ENCODE results near the gene PTCHD4. TPM values are rescaled to one million over a fixed set of nuclear protein-coding genes. Genes with fewer than 3 reads are reported as not detected.
"Not testable (repeated sequence)": the region's sequence is repeated elsewhere in the genome, so short reads cannot be mapped to it uniquely, and the experiment has no call there.

The PTCHD4 gene
- total and polyA plus RNA-seq, 2 experiments from 2014 or later = 1.3 to 2.3 TPM

DNA sequence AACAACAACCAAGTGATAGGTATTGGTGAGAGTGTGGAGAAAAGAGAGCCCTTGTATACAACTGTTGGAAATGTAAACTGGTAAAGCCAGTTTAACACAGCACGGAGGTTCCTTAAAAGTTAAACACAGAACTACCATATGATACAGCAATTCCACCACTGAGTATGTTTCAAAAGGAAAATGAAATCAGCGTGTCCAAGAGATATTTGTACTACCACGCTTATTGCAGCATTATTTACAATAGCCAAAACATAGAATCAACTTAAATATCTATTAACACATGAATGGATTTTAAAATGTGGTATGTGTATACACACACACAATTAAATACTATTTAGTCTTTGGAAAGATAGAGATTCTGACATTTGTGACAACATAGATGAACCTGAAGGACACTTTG is 1.1 kb downstream of the PTCHD4 start:
- Histone ChIP-seq H3K9me3 (ENCODE audit: low read depth) (no peaks in the 10 kb centered on the region), H3K36me3 (replicated peaks; ENCODE audit: insufficient read depth, low read depth) (no peaks in the 10 kb centered on the region), H4K20me1 (ENCODE audit: insufficient read depth, poor library complexity, severe bottlenecking) (no peaks in the 10 kb centered on the region), H3K27me3 (no peaks in the 10 kb centered on the region), H3K79me2 (no peaks in the 10 kb centered on the region), H3K4me2 (peak overlapping the region; percentile 54), H2AFZ (peak overlapping the region; percentile 7), H3K4me3 (no peak overlapping the region), H3K27ac (peak overlapping the region; percentile 38), H3K9me2 (replicated peaks; ENCODE audit: insufficient read depth) (no peaks in the 10 kb centered on the region), H3K4me1 (ENCODE audit: insufficient read depth) (no peaks in the 10 kb centered on the region)
- no peak for DNase-seq (ENCODE audit: low spot score)
- 34% methylated on average over 3 of the region's 3 CpGs for WGBS (ENCODE audit: low lambda C conversion rate, missing lambda C conversion rate)
- TF ChIP-seq EZH2phosphoT487 (IDR thresholded peaks at IDR 0.05; ENCODE audit: low read depth, severe bottlenecking, unreplicated experiment) (no peak), EZH2 (IDR thresholded peaks at IDR 0.05; ENCODE audit: borderline replicate concordance) (no peak)
- TF ChIP-seq, protein P1, sequence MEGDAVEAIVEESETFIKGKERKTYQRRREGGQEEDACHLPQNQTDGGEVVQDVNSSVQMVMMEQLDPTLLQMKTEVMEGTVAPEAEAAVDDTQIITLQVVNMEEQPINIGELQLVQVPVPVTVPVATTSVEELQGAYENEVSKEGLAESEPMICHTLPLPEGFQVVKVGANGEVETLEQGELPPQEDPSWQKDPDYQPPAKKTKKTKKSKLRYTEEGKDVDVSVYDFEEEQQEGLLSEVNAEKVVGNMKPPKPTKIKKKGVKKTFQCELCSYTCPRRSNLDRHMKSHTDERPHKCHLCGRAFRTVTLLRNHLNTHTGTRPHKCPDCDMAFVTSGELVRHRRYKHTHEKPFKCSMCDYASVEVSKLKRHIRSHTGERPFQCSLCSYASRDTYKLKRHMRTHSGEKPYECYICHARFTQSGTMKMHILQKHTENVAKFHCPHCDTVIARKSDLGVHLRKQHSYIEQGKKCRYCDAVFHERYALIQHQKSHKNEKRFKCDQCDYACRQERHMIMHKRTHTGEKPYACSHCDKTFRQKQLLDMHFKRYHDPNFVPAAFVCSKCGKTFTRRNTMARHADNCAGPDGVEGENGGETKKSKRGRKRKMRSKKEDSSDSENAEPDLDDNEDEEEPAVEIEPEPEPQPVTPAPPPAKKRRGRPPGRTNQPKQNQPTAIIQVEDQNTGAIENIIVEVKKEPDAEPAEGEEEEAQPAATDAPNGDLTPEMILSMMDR (IDR thresholded peaks at IDR 0.05; ENCODE audit: poor library complexity) = no peak

DNA sequence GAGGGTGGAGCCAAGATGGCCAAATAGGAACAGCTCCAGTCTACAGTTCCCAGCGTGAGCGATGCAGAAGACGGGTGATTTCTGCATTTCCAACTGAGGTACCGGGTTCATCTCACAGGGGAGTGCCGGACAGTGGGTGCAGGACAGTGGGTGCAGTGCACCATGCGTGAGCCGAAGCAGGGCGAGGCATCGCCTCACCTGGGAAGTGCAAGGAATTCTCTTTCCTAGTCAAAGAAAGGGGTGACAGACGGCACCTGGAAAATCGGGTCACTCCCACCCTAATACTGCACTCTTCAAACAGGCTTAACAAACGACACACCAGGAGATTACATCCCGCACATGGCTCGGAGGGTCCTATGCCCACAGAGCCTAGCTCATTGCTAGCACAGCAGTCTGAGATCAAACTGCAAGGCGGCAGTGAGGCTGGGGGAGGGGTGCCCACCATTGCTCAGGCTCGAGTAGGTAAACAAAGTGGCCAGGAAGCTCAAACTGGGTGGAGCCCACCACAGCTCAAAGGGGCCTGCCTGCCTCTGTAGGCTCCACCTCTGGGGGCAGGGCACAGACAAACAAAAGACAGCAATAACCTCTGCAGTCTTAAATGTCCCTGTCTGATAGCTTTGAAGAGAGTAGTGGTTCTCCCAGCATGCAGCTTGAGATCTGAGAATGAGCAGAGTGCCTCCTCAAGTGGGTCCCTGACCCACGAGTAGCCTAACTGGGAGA is 8.4 kb downstream of the PTCHD4 start:
- not testable (repeated sequence) for H3K9me3 ChIP-seq (ENCODE audit: low read depth); H3K27me3 ChIP-seq; H4K20me1 ChIP-seq (ENCODE audit: insufficient read depth, poor library complexity, severe bottlenecking); DNase-seq (ENCODE audit: low spot score); H3K4me2 ChIP-seq; H3K9me2 ChIP-seq (replicated peaks; ENCODE audit: insufficient read depth); H3K79me2 ChIP-seq; H3K4me3 ChIP-seq; H3K4me1 ChIP-seq (ENCODE audit: insufficient read depth); H3K27ac ChIP-seq; H3K36me3 ChIP-seq (replicated peaks; ENCODE audit: insufficient read depth, low read depth); H2AFZ ChIP-seq
- WGBS (ENCODE audit: low lambda C conversion rate, missing lambda C conversion rate) = 91% methylated on average over 17 of the region's 17 CpGs

- no peaks in the 10 kb centered on the region for H3K4me1 ChIP-seq (ENCODE audit: insufficient read depth)
- H3K9me2 ChIP-seq (replicated peaks; ENCODE audit: insufficient read depth) = no peaks in the 10 kb centered on the region
- DNase-seq (ENCODE audit: low spot score) = no peak
- WGBS (ENCODE audit: low lambda C conversion rate, missing lambda C conversion rate) = 96% methylated on average over 1 of the region's 1 CpG
- H3K27me3 ChIP-seq = no peaks in the 10 kb centered on the region
- no peaks in the 10 kb centered on the region for H4K20me1 ChIP-seq (ENCODE audit: insufficient read depth, poor library complexity, severe bottlenecking)
- H3K79me2 ChIP-seq = no peaks in the 10 kb centered on the region
- no peaks in the 10 kb centered on the region for H3K36me3 ChIP-seq (replicated peaks; ENCODE audit: insufficient read depth, low read depth)
- H3K4me3 ChIP-seq = no peak overlapping the region
- no peak overlapping the region for H3K4me2 ChIP-seq
- no peak overlapping the region for H3K27ac ChIP-seq
- H2AFZ ChIP-seq = no peak overlapping the region
- TF ChIP-seq, protein P1 (IDR thresholded peaks at IDR 0.05; ENCODE audit: poor library complexity) = no peak
- no peak for TF ChIP-seq EZH2 (IDR thresholded peaks at IDR 0.05; ENCODE audit: borderline replicate concordance)
- no peak for TF ChIP-seq EZH2phosphoT487 (IDR thresholded peaks at IDR 0.05; ENCODE audit: low read depth, severe bottlenecking, unreplicated experiment)
- H3K9me3 ChIP-seq (ENCODE audit: low read depth) = no peaks in the 10 kb centered on the region
Measured at GRCh38 chr6:48101290-48101689, 9.7 kb downstream of the PTCHD4 start.

DNA sequence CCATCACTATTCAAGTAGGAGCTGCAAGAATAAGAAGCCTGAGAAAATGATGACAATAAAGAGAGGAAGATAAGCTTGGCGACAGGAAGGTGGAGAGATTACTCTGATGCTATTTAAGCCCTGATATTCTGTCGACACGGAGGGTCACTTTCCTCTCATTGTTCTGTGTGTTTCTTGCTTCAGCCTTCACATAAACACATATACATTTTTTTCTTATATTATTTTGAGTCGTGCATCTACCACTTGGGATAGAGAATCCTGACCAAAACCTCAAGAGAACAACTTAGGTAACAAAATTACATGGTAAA is 10.5 kb downstream of the PTCHD4 start:
- Histone ChIP-seq H3K79me2 (no peaks in the 10 kb centered on the region), H3K27me3 (no peaks in the 10 kb centered on the region), H3K4me3 (no peak overlapping the region), H4K20me1 (ENCODE audit: insufficient read depth, poor library complexity, severe bottlenecking) (no peaks in the 10 kb centered on the region), H3K9me3 (ENCODE audit: low read depth) (no peaks in the 10 kb centered on the region), H3K4me1 (ENCODE audit: insufficient read depth) (no peaks in the 10 kb centered on the region), H3K4me2 (no peak overlapping the region), H3K9me2 (replicated peaks; ENCODE audit: insufficient read depth) (no peaks in the 10 kb centered on the region), H3K36me3 (replicated peaks; ENCODE audit: insufficient read depth, low read depth) (no peaks in the 10 kb centered on the region), H3K27ac (no peak overlapping the region), H2AFZ (no peak overlapping the region)
- TF ChIP-seq EZH2 (IDR thresholded peaks at IDR 0.05; ENCODE audit: borderline replicate concordance) (no peak), EZH2phosphoT487 (IDR thresholded peaks at IDR 0.05; ENCODE audit: low read depth, severe bottlenecking, unreplicated experiment) (no peak)
- TF ChIP-seq, protein P1 (IDR thresholded peaks at IDR 0.05; ENCODE audit: poor library complexity) = no peak
- DNase-seq (ENCODE audit: low spot score) = no peak
- 66% methylated on average over 4 of the region's 4 CpGs for WGBS (ENCODE audit: low lambda C conversion rate, missing lambda C conversion rate)
